ENCODE measurements around the gene MDN1. TPM values are rescaled to one million over a fixed set of nuclear protein-coding genes. Genes with fewer than 3 reads are reported as not detected.

MDN1 gene
- total RNA-seq, 1 experiment from 2014 or later, result 50.0 TPM

DNA sequence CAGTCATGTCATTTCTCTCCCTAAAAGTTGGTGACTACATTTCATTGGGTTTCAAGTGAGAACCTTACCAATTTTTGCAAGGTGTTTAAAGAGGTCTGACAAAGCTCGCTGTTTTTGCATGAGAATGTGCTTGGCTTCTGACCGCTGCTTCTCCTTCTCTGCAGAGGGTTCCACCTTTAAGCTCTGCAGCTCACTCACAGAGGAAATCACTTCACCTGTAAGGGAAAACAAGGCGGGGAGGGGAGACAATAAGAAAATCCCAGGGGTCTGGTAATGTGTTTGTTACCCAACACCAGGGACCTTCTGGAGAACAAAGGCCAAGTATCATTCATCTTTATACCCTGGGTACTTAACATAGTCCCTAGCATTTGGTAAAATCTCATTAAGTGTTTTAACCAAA is 141.1 kb downstream of the MDN1 start:
- H3K4me3 Mint-ChIP-seq (ENCODE audit: low read depth, unreplicated experiment), result no peak overlapping the region
- BruUV-seq (replicated peaks), result no TSS peak
- H3K27me3 Mint-ChIP-seq (ENCODE audit: unreplicated experiment), result no peaks in the 10 kb centered on the region
- H3K27ac Mint-ChIP-seq (ENCODE audit: unreplicated experiment), result no peak overlapping the region
- TF ChIP-seq, protein P1, sequence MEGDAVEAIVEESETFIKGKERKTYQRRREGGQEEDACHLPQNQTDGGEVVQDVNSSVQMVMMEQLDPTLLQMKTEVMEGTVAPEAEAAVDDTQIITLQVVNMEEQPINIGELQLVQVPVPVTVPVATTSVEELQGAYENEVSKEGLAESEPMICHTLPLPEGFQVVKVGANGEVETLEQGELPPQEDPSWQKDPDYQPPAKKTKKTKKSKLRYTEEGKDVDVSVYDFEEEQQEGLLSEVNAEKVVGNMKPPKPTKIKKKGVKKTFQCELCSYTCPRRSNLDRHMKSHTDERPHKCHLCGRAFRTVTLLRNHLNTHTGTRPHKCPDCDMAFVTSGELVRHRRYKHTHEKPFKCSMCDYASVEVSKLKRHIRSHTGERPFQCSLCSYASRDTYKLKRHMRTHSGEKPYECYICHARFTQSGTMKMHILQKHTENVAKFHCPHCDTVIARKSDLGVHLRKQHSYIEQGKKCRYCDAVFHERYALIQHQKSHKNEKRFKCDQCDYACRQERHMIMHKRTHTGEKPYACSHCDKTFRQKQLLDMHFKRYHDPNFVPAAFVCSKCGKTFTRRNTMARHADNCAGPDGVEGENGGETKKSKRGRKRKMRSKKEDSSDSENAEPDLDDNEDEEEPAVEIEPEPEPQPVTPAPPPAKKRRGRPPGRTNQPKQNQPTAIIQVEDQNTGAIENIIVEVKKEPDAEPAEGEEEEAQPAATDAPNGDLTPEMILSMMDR (IDR thresholded peaks at IDR 0.05; ENCODE audit: unreplicated experiment), result no peak
- no peak for DNase-seq
- intact Hi-C loops (cut with micrococcal nuclease; ENCODE audit: unreplicated experiment), result no loop called here
- peaks cover 34% of the 10 kb centered on the region for H3K36me3 Mint-ChIP-seq (ENCODE audit: insufficient read depth, unreplicated experiment)
- CTCF ChIA-PET, result no interaction called here
- H3K9me3 Mint-ChIP-seq (ENCODE audit: low read depth, unreplicated experiment), result no peaks in the 10 kb centered on the region
- no peaks in the 10 kb centered on the region for H3K4me1 Mint-ChIP-seq (ENCODE audit: low read depth, unreplicated experiment)

GRCh38 chr6:89675949-89676748 is 143.4 kb downstream of the MDN1 start:
- Mint-ChIP-seq H3K9me3 (ENCODE audit: low read depth, unreplicated experiment) (no peaks in the 10 kb centered on the region), H3K4me3 (ENCODE audit: low read depth, unreplicated experiment) (no peak overlapping the region), H3K27ac (ENCODE audit: unreplicated experiment) (no peak overlapping the region), H3K27me3 (ENCODE audit: unreplicated experiment) (no peaks in the 10 kb centered on the region), H3K36me3 (ENCODE audit: insufficient read depth, unreplicated experiment) (peaks cover 22% of the 10 kb centered on the region), H3K4me1 (ENCODE audit: low read depth, unreplicated experiment) (no peaks in the 10 kb centered on the region)
- CTCF ChIA-PET, result interaction anchor here (0.9 kb wide), 1 partner anchor 38 kb away, joined by 3 read pairs; the partner anchor contains the start of gene LYRM2
- intact Hi-C loops (cut with micrococcal nuclease; ENCODE audit: unreplicated experiment), result no loop called here
- TF ChIP-seq, protein P1 (IDR thresholded peaks at IDR 0.05; ENCODE audit: unreplicated experiment), result no peak
- no TSS peak for BruUV-seq (replicated peaks)
- no peak for DNase-seq

DNA sequence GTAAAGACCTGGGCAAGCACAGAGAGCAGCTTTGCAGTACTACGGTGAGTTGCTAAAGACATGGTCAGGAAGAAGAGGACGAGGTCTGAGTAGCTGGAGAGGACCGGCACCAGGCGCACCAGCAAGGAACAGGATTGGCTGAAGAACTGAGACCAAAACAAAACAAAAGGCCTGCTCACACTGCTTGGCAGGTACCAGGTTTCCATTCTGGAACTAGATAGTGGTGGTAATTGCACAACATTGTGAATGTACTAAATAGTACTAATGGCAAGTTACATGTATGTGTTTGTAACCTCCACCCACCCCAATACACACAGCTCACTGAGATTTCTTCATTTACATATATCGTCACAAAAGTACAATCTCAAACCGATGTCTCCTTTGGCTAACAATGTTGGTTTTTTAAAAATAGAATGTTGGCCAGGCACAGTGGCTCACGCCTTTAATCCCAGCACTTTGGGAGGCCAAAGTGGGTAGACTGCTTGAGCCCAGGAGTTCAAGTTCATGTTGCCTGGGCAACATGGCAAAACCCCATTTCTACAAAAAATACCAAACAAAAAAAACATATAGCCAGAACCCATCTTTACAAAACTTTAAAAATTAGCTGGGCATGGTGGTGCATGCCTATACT is 148.5 kb downstream of the MDN1 start:
- H3K36me3 Mint-ChIP-seq (ENCODE audit: insufficient read depth, unreplicated experiment), result peaks cover 28% of the 10 kb centered on the region
- H3K27me3 Mint-ChIP-seq (ENCODE audit: unreplicated experiment), result no peaks in the 10 kb centered on the region
- H3K27ac Mint-ChIP-seq (ENCODE audit: unreplicated experiment), result no peak overlapping the region
- DNase-seq, result no peak
- H3K9me3 Mint-ChIP-seq (ENCODE audit: low read depth, unreplicated experiment), result no peaks in the 10 kb centered on the region
- H3K4me3 Mint-ChIP-seq (ENCODE audit: low read depth, unreplicated experiment), result no peak overlapping the region
- no peaks in the 10 kb centered on the region for H3K4me1 Mint-ChIP-seq (ENCODE audit: low read depth, unreplicated experiment)
- CTCF ChIA-PET, result no interaction called here
- intact Hi-C loops (cut with micrococcal nuclease; ENCODE audit: unreplicated experiment), result no loop called here
- no TSS peak for BruUV-seq (replicated peaks)
- TF ChIP-seq, protein P1 (IDR thresholded peaks at IDR 0.05; ENCODE audit: unreplicated experiment), result no peak

DNA sequence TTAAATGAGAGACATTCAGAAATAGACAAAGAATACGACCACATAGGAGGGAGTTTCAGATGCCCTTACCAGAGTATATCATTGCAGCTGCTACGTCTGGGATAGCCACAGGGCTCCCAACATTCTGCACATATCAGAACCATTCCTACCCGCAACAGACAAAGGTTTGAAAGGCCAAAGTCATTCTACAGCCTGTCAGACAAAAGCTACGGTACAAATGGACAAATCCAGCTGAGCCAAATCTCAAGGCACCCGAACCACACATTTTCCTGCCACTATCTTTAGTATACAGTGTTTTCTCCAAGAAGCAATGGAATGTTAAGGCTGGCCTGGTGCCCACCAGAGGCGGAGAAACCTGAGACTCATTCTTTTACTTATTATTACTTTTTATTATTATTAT is 150.6 kb downstream of the MDN1 start:
- no peaks in the 10 kb centered on the region for H3K4me1 Mint-ChIP-seq (ENCODE audit: low read depth, unreplicated experiment)
- CTCF ChIA-PET, result no interaction called here
- no peaks in the 10 kb centered on the region for H3K9me3 Mint-ChIP-seq (ENCODE audit: low read depth, unreplicated experiment)
- H3K4me3 Mint-ChIP-seq (ENCODE audit: low read depth, unreplicated experiment), result no peak overlapping the region
- no peaks in the 10 kb centered on the region for H3K27me3 Mint-ChIP-seq (ENCODE audit: unreplicated experiment)
- TF ChIP-seq, protein P1 (IDR thresholded peaks at IDR 0.05; ENCODE audit: unreplicated experiment), result no peak
- DNase-seq, result no peak
- no TSS peak for BruUV-seq (replicated peaks)
- H3K27ac Mint-ChIP-seq (ENCODE audit: unreplicated experiment), result no peak overlapping the region
- peaks cover 27% of the 10 kb centered on the region for H3K36me3 Mint-ChIP-seq (ENCODE audit: insufficient read depth, unreplicated experiment)
- intact Hi-C loops (cut with micrococcal nuclease; ENCODE audit: unreplicated experiment), result no loop called here

Measured in Calu3 (cell line).